Occipital lobe (tissue), 2 donors: ENCODE measurements around the gene EFNA5. TPM values are rescaled to one million over a fixed set of nuclear protein-coding genes. Genes with fewer than 3 reads are reported as not detected.
A peak's percentile ranks its signal among the peaks of the same experiment; 100 is the strongest.

Experiments used
- DNase-seq: peaks from one replicate; lab custom pipeline; 2025; lab: John Stamatoyannopoulos, UW
- total RNA-seq: library from RNA; depleted of rRNA; stranded (reverse); fragments of >200 nt; gene quantifications from one replicate; pipeline ENCODE4 v1.2.3, GENCODE V29; 2014

EFNA5 gene
- total RNA-seq, 1 donor from 2014 or later = 14.5 TPM

DNA sequence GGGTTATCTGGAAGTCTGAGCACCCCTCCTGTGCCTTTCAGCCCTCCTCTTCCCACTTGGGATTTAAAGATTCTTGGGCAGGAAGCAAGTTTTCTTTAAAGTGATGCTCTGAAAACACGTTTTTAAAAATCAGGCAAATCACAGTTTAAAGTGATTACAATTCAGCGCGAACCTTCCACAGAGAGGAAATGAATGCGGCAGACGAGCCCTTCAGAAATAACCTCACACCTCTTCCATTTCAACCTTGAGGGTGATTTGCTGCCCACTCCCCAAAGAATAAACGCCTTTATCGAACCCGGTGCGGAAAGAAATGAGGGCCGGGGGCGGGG, 2.3 kb upstream of the EFNA5 start:
- DNase-seq = no peak

DNA sequence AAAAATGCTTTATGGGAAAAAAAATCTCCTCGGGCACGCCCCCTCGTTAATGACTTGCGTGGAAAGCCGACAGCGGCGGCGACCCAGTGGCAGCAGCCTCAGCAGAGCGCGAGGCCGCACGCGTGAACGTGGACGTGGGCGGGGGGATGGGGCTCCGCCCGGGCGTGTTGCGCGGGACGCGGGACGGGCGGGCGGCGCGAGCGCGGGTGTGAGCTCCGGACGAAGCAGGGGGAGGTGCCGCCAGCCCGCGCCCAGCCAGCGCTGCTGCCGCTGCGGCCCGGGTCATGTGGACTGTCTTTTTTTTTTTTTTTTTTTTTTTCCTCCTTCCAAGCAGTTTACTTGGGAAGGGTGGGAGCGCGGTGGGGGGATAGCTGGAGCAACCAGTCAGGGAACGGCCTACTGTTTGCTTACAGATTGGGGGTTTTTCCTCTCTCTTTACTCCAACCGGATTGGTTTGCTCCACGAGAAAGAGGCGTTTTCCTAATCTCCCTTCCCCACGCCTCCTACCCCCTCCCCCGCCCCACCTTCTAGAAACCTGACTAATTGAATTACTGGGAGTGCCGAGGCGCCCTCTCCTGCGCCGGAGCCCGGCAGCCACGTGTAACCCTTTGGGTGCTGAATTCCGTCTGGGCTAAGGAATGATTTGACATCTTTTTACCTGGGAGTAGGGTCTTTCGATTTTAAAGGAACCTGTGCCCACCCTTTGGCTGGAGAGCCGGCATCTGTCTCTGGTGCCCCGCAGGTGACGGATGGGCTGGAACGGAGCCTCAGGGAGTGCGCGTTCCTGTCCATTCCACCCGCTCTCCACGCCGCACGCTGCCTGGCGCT, 1.7 kb upstream of the EFNA5 start:
- peak; percentile 71 for DNase-seq

DNA sequence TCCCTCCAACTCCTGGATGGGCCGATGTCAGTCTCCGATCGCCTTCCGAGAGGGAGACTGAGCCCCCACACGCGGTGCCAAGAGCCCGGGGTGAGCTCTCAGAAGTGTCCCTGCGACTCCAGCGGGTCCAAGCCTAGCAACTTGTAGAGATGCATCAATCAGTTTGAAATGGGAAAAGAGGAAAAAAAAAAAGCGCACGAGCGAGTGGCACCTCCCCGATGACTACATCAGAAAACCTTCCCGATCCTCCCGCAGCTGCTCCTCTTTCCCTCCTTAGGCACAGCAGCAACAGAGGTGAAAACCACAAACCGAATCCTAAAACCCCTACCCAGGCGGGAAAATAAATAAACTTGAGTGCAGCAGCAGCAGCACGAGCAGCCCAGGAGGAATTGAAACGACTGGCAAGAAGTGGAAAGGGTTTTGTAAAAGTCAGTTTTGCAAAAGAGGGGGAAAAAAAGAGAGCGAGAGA, 1.0 kb upstream of the EFNA5 start:
- DNase-seq = no peak

DNA sequence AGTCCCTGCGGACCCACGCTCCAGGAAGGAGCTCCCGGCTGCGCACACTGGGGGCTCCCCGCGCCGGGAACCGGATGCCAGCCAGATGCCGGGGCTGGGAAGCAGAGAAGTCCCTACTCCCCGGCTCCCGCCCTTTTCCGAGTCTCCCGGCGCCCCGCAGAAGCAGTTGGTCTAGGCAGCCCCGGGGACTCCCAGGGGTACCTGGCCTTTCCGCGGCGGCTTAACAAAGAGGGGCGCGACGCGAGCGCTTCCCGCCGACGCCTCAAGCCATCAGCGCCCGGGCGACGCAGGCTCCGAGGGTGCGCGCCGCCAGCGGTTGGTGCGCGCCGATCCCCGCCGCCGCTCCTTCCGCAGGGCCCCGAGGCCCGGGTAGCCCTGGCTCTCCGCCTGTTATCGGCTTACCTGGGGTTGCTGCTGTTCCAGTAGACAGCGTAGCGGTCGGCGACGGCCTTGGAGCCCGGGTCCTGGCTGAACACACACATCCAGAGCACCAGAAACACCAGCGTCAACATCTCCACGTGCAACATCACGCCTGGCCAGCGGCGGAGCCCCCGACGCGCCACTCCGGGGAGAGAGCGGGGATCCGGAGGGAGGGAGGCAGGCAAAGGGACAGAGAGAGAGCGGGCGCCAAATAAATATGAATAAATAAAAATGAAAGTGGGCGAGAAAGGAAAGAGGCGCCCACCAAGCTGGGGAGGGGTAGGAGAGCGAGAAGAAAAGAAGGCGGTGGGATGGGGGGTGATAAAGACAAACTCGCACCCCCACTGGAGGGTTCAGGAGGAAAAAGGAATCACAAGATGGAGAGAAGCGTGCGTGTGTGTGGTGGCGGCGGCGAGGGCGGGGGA, 428 bp downstream of the EFNA5 start:
- DNase-seq = peak; percentile 28

DNA sequence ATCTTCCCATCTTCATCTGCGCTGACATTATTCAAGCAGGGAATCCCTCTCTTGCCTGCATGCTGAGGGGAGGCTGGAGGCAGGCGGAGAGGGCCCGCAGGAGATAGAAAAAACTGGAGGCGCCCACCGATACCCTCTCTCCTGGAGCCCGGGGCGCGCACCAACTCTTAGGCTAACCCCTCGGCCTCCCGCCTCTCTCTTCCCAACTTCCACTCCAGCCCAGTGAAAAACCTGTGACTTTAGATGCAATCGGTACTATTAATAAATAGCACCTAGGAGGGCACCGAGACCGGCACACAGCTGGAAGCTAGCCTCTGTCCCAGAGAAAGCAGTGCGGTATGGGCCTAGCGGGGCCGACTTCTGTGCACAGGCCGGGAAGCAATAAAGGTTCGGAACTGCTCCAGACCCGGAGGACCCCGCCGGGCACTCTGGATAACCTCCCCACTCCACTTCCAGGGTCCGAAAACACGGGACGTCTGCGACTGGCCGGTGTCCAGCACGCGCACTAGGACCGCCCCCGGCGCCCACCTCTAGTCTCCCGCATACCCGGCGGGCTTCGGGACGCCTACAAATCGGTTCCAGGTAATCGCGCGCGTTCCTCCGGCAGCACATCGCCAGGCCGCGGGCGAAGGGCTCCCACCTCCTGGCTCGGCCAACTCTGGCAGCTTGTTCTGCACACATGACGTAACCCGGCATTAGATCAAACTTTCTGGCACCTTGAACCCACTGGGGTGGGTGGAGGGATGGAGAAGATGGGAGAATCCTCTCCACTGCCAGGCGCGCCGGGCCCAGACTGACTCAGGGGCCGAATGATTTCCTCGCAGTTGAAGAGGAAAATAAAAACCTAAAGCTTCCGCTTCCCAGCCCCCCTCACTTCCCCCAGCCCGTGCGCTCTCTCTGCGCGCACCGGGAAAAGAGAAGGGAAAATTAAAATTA, 1.4 kb downstream of the EFNA5 start:
- DNase-seq = peak; percentile 22

DNA sequence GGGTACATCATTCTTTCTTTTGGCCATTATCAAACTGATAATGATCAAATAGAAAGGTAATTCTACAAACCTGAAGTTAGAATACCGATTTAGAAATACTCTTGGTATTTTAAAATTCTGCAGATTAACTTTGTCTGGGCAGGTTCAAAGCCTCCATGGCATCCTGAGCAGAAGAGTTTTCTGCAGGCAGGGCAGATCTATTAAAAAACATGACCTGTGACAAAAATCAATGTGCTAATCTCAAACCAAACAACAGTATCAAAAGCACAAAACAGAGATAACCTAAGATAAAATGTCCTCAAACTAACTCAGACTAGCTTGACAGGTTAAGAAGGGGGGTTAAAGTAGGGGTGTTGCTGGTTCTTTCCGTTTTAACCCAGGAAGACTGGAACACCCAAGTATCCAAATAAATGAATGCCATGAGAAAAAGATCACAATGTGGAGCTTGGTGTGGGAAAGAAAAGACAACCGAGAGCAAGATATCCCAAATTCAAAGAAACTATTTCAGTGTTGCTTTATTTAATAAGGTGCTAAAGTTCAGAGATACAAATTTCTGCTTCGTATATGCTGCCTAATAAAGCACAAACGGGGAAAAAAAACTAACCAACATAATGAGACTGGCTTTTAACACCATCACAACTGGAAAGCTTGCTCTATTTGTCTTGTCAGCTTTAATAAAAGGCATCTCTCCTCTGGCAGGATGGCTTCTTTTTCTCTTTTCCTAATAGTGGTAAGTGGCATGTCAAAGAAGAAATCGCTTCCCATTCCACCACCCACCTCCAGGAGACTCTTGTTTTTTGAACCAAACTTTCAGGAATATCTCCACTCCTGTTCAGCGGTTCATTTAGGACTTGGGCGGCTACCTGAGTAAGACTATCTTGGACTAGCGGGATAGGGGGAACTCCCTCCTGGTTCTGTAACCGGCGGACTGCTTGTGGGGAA, 2.3 kb downstream of the EFNA5 start:
- DNase-seq = no peak

DNA sequence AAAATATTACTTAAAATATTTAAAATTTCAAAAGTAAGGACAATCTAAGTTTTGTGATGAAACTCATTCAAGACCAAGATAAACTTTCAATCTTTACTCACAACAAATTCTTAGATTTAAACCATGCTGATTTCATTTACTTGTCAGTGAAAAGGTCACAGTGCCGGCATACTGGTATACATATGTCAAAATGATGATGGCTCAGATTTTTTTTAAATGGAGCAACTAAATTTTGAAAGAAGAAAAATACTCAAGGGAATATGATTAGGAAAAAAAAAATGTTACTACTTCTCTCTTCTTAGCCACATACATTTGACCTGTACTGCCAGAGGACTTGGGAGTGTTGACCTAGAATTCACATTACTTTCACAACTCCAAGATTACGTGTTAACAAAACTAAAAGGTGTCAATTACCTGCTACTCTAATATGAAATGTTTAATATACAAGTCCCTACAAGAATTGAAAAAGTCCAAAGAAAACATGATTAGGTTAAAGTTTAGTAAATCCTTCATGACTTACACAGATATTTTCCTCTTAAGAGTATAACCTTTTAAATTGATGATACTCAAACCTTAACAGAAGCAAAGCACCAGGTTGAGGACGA, 4.6 kb downstream of the EFNA5 start:
- DNase-seq = no peak

DNA sequence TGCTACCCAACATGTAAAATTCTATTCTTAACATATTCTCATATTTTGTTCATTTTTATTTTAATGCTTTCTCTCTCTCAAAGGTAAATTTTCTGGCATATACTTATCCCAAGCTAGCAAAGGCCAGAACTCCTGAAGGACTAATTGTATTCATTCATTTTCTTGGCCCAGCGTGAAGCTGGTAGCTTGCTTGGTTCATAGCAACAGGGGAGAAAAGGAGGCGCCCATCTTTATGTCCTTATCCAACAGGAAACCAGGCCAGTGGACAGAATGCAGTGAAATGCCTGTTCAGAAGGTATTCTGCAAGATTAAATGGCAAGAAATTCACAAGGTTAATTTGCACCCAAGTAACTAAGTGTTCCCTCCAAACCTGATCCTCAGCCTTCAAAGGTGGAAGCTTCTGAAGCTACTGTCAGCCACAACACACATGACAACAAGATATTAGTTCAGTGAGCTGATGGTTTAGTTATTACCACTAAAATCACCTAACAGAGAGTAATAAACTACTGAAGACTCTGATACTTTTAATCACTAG, 5.6 kb downstream of the EFNA5 start:
- no peak for DNase-seq

DNA sequence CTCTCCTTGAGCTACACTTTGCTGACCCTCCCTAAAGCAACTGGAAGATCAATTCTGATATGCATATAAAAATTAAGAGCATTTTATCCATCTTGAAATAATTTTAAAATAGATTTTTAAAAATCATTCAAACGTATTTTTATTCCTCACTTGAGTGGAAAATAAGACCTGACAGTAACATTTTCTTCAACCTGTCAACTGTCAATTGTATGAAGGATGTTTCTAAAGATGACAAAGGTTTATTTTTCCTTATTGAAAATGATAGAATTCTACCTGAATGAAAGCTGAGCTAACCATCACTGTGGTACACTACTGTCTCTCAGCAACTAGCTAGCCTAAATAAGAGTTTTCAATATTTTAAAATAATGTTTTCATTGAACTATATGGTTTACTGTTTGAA, 7.0 kb downstream of the EFNA5 start:
- no peak for DNase-seq

DNA sequence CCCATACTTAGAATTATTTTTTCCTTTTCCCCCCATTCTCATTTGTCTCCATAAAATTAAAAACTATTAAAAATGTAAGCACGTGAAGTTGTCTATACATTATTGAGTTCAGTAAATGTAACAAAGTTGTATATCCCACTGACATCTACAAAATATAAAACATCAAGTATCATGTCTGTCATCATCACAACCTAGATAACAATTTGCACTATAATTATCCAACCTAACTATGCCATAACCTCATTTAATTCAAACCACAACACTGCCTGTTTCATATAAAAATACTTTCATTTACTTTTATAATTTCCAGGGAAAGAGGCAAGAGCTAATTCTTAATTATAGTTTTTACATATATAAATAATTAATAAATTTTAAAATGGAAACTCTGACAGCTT, 9.1 kb downstream of the EFNA5 start:
- DNase-seq = no peak

DNA sequence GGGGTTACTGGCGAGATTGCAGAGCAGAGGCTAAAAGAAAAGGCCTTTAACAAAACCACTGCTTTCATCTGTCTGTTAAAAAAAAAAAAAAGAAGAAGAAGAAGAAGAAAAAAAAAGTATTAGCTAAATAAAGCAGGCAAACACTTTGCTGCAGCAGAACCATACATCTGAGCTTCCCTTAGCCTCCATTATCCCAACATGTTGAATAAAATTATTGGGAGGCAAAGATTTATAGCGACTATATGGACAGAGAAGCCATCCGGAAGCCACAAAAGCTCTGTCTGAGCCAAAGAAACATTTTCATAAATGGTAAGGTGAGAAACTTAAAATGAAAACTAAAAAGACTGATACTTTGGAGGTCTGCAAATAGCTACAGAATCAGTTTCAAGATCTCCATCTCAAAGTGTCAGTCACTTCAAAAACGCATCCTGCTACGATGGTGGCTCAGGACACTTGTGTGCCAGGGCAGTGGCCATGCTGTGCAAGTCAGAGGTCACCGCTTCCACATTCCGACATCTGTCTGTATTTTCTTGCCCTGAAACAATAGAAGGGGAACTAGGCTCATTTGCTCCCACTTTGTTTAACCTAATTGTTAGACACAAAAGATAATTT, 9.6 kb downstream of the EFNA5 start:
- DNase-seq = no peak

DNA sequence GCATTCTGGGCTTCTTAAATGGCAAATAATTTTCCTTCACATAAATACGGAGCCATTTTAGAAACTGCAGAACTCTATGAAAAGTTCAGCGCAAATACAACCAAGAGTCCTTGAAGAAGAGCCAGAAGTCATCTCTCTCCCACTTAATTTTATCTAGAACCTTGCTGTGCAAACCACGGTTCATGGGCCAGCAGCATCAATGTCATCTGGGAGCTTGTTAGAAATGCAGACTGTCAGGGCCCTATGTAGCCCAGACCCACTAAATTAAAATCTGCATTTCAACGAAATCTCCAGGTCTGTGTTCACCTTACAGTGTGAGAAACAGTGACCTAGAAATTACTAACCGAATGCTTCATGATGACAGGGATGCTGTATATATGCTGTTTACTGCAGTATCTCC, 12.2 kb downstream of the EFNA5 start:
- no peak for DNase-seq

DNA sequence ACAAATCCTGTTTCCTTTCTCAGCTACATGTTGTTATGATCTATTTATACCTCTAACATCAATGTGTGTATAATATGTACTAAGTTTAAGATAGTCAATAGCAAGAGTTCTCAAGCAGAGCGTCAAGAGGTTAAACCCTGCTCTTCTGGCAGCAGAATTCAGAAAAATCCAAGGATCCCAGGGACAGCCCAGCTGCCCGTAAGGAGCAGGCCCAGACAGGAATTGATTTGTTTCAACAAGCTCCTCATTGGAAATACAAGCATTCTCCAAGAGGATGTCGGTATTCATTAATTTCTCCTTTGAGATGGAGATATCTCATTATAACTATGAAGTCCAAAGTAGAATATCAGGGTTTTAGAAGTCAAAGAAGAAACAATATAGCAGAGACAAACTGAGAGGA, 14.9 kb downstream of the EFNA5 start:
- DNase-seq = no peak

DNA sequence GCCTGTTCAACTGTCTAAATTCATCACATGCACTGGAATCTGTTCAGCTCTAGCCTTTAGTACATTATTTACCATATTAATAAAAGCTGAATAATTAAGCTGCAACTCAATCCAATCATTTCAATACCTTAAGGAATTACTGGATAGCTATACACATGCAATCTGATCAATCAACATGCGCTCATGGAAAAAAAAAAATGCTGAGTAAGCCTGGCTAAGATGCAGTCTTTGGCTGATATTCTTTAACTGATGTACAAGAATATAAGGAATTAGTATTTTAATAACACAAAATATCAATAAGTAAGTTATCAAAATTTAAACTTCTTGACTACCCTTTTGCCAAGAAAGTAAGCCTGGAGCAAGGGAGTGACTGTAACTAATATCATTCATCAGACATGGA, 15.9 kb downstream of the EFNA5 start:
- no peak for DNase-seq

DNA sequence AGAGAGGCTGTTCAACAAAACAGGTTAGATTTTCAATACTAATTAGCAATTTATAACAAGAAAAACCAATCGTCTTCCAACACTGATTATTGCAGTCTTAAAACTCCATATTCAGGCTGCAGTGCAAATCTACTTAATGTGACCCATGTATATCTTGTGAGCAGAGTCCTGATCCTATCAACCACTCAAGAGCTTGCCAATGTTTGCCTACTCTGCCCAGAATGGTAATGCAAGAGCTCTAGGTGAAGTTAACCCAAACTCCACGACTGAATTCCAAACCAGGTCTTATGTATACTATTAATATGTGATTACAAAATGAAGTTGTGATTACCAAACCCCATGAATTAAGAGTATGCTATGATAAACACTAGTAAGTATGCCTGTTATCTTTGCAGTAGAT, 17.1 kb downstream of the EFNA5 start:
- DNase-seq = no peak

DNA sequence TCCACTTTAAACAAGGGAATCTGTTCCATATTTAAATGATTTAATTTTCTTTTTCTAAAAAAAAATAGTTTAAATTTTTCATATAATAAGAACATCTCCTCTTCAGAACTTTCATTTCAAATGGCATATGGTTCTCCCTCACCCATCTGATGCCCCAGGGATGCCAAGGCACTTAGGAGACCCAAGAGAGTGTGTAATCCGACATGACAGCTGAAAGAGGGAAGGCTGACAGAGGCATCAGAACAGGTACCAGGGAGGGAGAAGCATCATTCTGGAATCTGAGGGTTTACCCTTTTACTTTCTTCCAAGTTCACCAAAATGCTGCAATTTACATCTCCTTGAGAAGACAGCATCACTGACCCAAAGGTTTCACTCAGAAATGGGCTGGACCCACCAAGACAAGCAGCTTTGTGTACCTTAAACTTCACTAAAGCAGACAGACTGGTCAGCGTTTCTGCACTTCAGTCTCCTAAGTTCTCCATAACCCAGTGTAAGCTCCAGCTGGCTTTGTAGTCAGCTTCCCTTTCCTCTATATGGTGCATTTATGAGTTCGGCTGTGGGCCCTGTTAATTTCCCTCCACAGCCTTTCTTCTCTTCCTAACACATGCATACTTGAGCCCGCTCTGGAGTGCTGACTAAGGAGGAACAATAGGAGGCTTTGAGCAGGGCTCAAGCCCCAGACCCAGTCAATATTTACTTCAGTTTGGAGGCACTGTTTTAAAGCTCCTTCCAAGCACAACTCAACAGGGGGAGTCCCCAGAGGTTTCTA, 17.7 kb downstream of the EFNA5 start:
- no peak for DNase-seq

DNA sequence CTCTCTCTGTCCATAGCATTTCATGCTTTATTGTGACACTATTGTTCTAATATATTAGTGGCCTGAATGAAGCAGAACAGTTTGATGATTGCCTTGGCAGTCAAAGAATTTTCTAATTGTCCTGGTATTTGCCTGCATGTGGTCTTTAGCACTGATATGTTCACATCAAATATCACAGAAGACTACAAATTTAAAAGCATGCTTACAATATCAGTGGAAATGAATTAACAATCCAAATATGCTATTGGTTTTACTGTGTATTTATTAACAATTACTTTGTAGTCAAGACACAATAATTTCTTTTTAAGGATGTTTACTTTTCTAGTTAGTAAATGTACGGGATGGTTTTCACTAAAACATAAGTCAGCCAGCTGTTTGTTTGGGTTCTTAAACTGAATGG, 18.3 kb downstream of the EFNA5 start:
- no peak for DNase-seq

DNA sequence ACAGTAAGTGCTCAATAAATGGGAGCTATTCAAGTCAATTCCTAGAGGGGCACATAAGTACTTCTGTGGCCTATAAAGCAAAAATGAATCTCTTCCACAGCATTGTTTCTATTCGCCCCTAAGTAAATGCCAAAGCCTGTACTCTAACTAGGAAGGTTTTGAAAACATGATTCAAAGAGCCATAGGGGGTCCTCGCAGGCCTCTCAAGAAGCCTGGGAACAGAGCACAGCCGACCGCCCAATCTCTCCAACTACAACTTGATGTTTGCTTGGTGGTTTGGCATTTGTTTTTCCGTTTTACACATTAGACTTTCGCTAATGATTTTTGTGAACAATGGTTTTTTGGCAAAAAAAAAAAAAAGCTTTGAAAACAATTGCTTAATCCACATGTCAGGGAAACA, 19.4 kb downstream of the EFNA5 start:
- no peak for DNase-seq

DNA sequence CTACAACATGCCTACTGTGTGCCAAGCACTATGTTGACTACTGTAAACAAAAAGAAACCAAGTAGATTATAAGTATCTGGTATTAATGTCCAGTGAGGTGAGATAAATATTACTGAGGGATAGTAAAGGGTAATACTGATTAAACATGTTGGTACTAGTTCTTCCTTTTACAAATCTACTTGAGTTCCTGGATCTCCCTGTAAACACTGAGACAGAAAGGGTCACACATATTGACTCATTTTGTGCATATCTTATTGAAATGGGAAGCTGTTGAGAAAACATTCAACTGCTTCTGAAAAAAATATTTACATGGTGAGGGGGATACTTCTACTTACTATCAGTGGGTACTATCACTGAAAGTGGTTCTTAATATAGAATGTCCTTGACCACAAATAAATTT, 24.3 kb downstream of the EFNA5 start:
- no peak for DNase-seq
